NT2/D1 (cell line): ENCODE results near the gene KCND3.

Experiments
- DNase-seq: peaks from one replicate; pipeline ENCODE4 v3.0.0-alpha.2; 2011; ENCODE audit warnings: low read depth, low spot score
- H3K27me3 ChIP-seq: 2 replicates; pipeline ENCODE4 v1.6.0; 2011; ENCODE audit warnings: mild to moderate bottlenecking; ENCODE audit not compliant: insufficient read length, insufficient read depth
- H3K36me3 ChIP-seq: 2 replicates; pipeline ENCODE4 v1.6.1; 2011; ENCODE audit warnings: mild to moderate bottlenecking, low read length, mixed read lengths; ENCODE audit not compliant: insufficient read depth, insufficient read length
- H3K4me1 ChIP-seq: 2 replicates; pipeline ENCODE4 v1.5.1; 2011; ENCODE audit not compliant: insufficient read depth, insufficient read length
- H3K4me3 ChIP-seq: 2 replicates; pipeline ENCODE4 v1.5.1; 2011; ENCODE audit warnings: low read depth; ENCODE audit not compliant: insufficient read length
- H3K9ac ChIP-seq: 2 replicates; pipeline ENCODE4 v1.6.0; 2011; ENCODE audit warnings: low read depth; ENCODE audit not compliant: insufficient read length
- H3K9me3 ChIP-seq: 2 replicates; pipeline ENCODE4 v1.5.1; 2011; ENCODE audit warnings: mild to moderate bottlenecking, low read length; ENCODE audit not compliant: insufficient read depth
- SUZ12 ChIP-seq: IDR thresholded peaks from 2 replicates; pipeline ENCODE4 v1.6.1; 2011; ENCODE audit not compliant: insufficient read length, insufficient read depth; ENCODE audit errors: extremely low read depth
- YY1 ChIP-seq: IDR thresholded peaks from 2 replicates; pipeline ENCODE4 v1.6.1; 2011; ENCODE audit not compliant: insufficient read length, insufficient read depth
- ZNF274 ChIP-seq: IDR thresholded peaks from 2 replicates; pipeline ENCODE4 v1.6.1; 2011; ENCODE audit warnings: mild to moderate bottlenecking, low read depth, low read length

KCND3 gene

DNA sequence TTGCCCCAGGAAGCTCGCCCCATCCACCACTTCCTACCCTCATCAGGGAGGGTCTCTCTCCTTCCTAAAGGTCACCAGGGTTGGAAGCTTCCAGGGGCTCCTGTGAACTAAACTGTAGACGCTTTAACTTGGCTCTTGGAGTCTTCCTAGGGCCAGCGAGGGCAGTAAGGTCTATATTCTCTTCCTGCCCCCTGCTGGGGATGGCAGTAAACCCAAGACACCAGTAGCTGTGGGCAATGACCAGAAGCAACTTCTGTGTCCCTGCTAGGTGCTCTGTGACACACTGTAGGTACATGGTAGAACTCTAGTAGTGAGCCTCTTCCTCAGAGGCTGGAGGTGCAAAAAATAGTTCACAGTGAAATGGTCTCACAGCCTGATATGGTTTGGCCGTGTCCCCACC lies 30.0 kb downstream of the KCND3 start:
- Histone ChIP-seq H3K4me3 (no peak overlapping the region), H3K36me3 (no peaks in the 10 kb centered on the region), H3K9me3 (no peaks in the 10 kb centered on the region), H3K27me3 (no peaks in the 10 kb centered on the region), H3K4me1 (no peaks in the 10 kb centered on the region), H3K9ac (no peak overlapping the region)
- DNase-seq, result no peak
- no peak for TF ChIP-seq ZNF274
- no peak for TF ChIP-seq YY1

DNA sequence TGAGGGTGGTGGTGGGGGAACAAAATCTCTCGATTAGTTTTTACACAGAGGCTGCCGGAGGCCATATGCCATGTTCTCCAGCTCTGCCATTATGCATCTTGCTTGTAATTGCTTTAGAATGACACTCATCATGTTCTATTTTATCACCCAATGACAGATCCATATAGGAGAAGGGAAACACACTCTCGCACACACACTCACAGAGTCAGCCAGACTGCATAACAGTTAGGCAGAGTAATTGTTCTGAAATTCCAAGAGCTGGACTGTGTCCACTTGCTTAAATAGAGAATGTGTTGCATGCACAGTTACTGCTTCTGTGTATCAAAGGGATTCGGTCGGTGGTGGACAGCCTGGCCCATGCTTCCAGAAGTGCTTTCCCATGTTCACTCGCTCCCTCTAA lies 30.6 kb downstream of the KCND3 start:
- no peak overlapping the region for H3K9ac ChIP-seq
- no peaks in the 10 kb centered on the region for H3K9me3 ChIP-seq
- H3K4me3 ChIP-seq, result no peak overlapping the region
- no peaks in the 10 kb centered on the region for H3K36me3 ChIP-seq
- TF ChIP-seq YY1 (no peak), SUZ12 (no peak), ZNF274 (no peak)
- no peaks in the 10 kb centered on the region for H3K4me1 ChIP-seq
- no peak for DNase-seq
- no peaks in the 10 kb centered on the region for H3K27me3 ChIP-seq

GRCh38 chr1:111958075-111958474 lies 31.4 kb downstream of the KCND3 start:
- Histone ChIP-seq H3K36me3 (no peaks in the 10 kb centered on the region), H3K4me3 (no peak overlapping the region), H3K9me3 (no peaks in the 10 kb centered on the region), H3K4me1 (no peaks in the 10 kb centered on the region), H3K27me3 (no peaks in the 10 kb centered on the region), H3K9ac (no peak overlapping the region)
- no peak for TF ChIP-seq YY1
- no peak for TF ChIP-seq ZNF274
- no peak for TF ChIP-seq SUZ12
- DNase-seq, result no peak

GRCh38 chr1:111956155-111956771 lies 33.2 kb downstream of the KCND3 start:
- DNase-seq, result no peak
- no peaks in the 10 kb centered on the region for H3K27me3 ChIP-seq
- H3K9me3 ChIP-seq, result no peaks in the 10 kb centered on the region
- H3K9ac ChIP-seq, result no peak overlapping the region
- TF ChIP-seq SUZ12 (no peak), ZNF274 (no peak), YY1 (no peak)
- peaks cover 3% of the 10 kb centered on the region for H3K4me1 ChIP-seq
- H3K36me3 ChIP-seq, result no peaks in the 10 kb centered on the region
- H3K4me3 ChIP-seq, result no peak overlapping the region

- H3K9me3 ChIP-seq, result no peaks in the 10 kb centered on the region
- no peak overlapping the region for H3K9ac ChIP-seq
- H3K36me3 ChIP-seq, result no peaks in the 10 kb centered on the region
- peaks cover 3% of the 10 kb centered on the region for H3K4me1 ChIP-seq
- TF ChIP-seq YY1 (no peak), SUZ12 (no peak), ZNF274 (no peak)
- H3K27me3 ChIP-seq, result no peaks in the 10 kb centered on the region
- no peak overlapping the region for H3K4me3 ChIP-seq
- no peak for DNase-seq
Observed at GRCh38 chr1:111955755-111956154, 33.7 kb downstream of the KCND3 start.

- no peak overlapping the region for H3K9ac ChIP-seq
- TF ChIP-seq ZNF274 (no peak), SUZ12 (no peak), YY1 (no peak)
- H3K27me3 ChIP-seq, result no peaks in the 10 kb centered on the region
- no peak for DNase-seq
- no peaks in the 10 kb centered on the region for H3K36me3 ChIP-seq
- no peak overlapping the region for H3K4me3 ChIP-seq
- H3K9me3 ChIP-seq, result peaks cover 4% of the 10 kb centered on the region; the same call in 1 of the 2 replicates
- H3K4me1 ChIP-seq, result peaks cover 3% of the 10 kb centered on the region
Observed at GRCh38 chr1:111953797-111954196, 35.7 kb downstream of the KCND3 start.

DNA sequence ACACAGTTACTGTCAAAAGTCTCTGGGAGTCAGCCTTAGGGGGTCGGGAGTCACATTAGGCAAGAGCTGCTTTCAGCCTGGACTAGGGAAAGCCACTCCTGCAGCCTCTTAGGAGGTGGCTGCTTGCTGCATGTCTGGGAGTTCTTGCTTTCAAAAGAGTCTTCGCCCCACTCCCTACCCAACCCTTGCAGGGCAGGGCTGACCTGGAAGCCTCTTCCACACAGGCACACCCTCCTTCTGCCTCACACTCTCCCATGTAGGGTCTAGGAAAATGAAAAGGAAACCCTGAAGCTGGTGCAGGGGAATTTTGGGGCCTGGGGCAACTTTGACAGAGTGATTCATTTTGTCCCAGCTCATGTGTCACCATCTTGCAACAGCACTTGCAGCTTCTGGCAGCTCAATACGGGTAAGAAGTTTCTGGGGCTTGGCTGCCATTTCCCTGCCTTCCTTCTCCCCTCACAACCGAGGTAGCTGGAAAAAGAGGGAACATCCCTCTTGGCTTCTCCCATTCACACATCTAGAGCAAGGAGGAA lies 37.3 kb downstream of the KCND3 start:
- Histone ChIP-seq H3K36me3 (no peaks in the 10 kb centered on the region), H3K9ac (no peak overlapping the region), H3K9me3 (peaks cover 5% of the 10 kb centered on the region; the same call in 1 of the 2 replicates), H3K4me1 (peaks cover 3% of the 10 kb centered on the region), H3K4me3 (no peak overlapping the region), H3K27me3 (no peaks in the 10 kb centered on the region)
- TF ChIP-seq SUZ12 (no peak), ZNF274 (no peak), YY1 (no peak)
- no peak for DNase-seq
